Osteocyte (in vitro differentiated cells): Measurements from ENCODE around the gene SMIM31. TPM values are rescaled to one million over a fixed set of nuclear protein-coding genes. Genes with fewer than 3 reads are reported as not detected.

Experiments used
- DNase-seq: peaks from one replicate; pipeline ENCODE4 v3.0.0; 2021; ENCODE audit warnings: mixed read lengths; ENCODE audit not compliant: unreplicated experiment; ENCODE audit errors: extremely low spot score
- H3K27ac Mint-ChIP-seq: one replicate; pipeline ENCODE4 v1.8.0; 2021; ENCODE audit warnings: mild to moderate bottlenecking, mixed read lengths; ENCODE audit not compliant: unreplicated experiment
- H3K27me3 Mint-ChIP-seq: one replicate; pipeline ENCODE4 v1.8.0; 2021; ENCODE audit warnings: mixed read lengths; ENCODE audit not compliant: unreplicated experiment
- H3K36me3 Mint-ChIP-seq: one replicate; pipeline ENCODE4 v1.8.0; 2021; ENCODE audit warnings: mixed read lengths; ENCODE audit not compliant: unreplicated experiment
- H3K4me1 Mint-ChIP-seq: one replicate; pipeline ENCODE4 v1.8.0; 2021; ENCODE audit warnings: mixed read lengths; ENCODE audit not compliant: unreplicated experiment
- H3K4me3 Mint-ChIP-seq: one replicate; pipeline ENCODE4 v1.8.0; 2021; ENCODE audit warnings: mild to moderate bottlenecking, moderate library complexity, mixed read lengths; ENCODE audit not compliant: unreplicated experiment
- H3K9me3 Mint-ChIP-seq: one replicate; pipeline ENCODE4 v1.8.0; 2021; ENCODE audit warnings: mixed read lengths; ENCODE audit not compliant: unreplicated experiment
- CTCF ChIP-seq: fragments of 200-600 bp; sonication (generic); IDR thresholded peaks from 2 replicates; pipeline ENCODE4 v1.5.0; 2021; ENCODE audit warnings: antibody characterized with exemption, mild to moderate bottlenecking, moderate library complexity
- total RNA-seq: library from RNA; stranded (reverse); gene quantifications from 2 replicates; pipeline ENCODE4 v1.2.1, GENCODE V29; 2021

SMIM31 gene
- total RNA-seq, 1 donor from 2014 or later, result not detected

- H3K27ac Mint-ChIP-seq, result no peak overlapping the region
- H3K36me3 Mint-ChIP-seq, result no peaks in the 10 kb centered on the region
- H3K4me3 Mint-ChIP-seq, result no peak overlapping the region
- H3K27me3 Mint-ChIP-seq, result peaks cover 18% of the 10 kb centered on the region
- no peak for DNase-seq
- no peaks in the 10 kb centered on the region for H3K4me1 Mint-ChIP-seq
- TF ChIP-seq CTCF, result peak; percentile 77
- no peaks in the 10 kb centered on the region for H3K9me3 Mint-ChIP-seq
These were observed 25.9 kb downstream of the SMIM31 start for GRCh38 chr4:164779811-164780216.

- H3K9me3 Mint-ChIP-seq, result no peaks in the 10 kb centered on the region
- no peak for TF ChIP-seq CTCF
- DNase-seq, result no peak
- H3K27ac Mint-ChIP-seq, result no peak overlapping the region
- no peak overlapping the region for H3K4me3 Mint-ChIP-seq
- no peaks in the 10 kb centered on the region for H3K4me1 Mint-ChIP-seq
- no peaks in the 10 kb centered on the region for H3K36me3 Mint-ChIP-seq
- peaks cover 8% of the 10 kb centered on the region for H3K27me3 Mint-ChIP-seq
These were observed 26.9 kb downstream of the SMIM31 start for GRCh38 chr4:164780839-164781238.

GRCh38 chr4:164783976-164784375 lies 30.0 kb downstream of the SMIM31 start:
- no peaks in the 10 kb centered on the region for H3K4me1 Mint-ChIP-seq
- H3K9me3 Mint-ChIP-seq, result no peaks in the 10 kb centered on the region
- TF ChIP-seq CTCF, result no peak
- no peak overlapping the region for H3K27ac Mint-ChIP-seq
- no peak overlapping the region for H3K4me3 Mint-ChIP-seq
- H3K27me3 Mint-ChIP-seq, result peaks cover 2% of the 10 kb centered on the region
- no peak for DNase-seq
- no peaks in the 10 kb centered on the region for H3K36me3 Mint-ChIP-seq

- no peak overlapping the region for H3K4me3 Mint-ChIP-seq
- no peak overlapping the region for H3K27ac Mint-ChIP-seq
- H3K4me1 Mint-ChIP-seq, result no peaks in the 10 kb centered on the region
- DNase-seq, result no peak
- H3K9me3 Mint-ChIP-seq, result peaks cover 6% of the 10 kb centered on the region
- no peaks in the 10 kb centered on the region for H3K36me3 Mint-ChIP-seq
- TF ChIP-seq CTCF, result no peak
- H3K27me3 Mint-ChIP-seq, result peaks cover 7% of the 10 kb centered on the region
These were observed 35.1 kb downstream of the SMIM31 start for GRCh38 chr4:164789047-164789446.

- H3K36me3 Mint-ChIP-seq, result no peaks in the 10 kb centered on the region
- H3K9me3 Mint-ChIP-seq, result peaks cover 6% of the 10 kb centered on the region
- no peak for DNase-seq
- peaks cover 7% of the 10 kb centered on the region for H3K27me3 Mint-ChIP-seq
- TF ChIP-seq CTCF, result no peak
- no peak overlapping the region for H3K4me3 Mint-ChIP-seq
- no peak overlapping the region for H3K27ac Mint-ChIP-seq
- H3K4me1 Mint-ChIP-seq, result no peaks in the 10 kb centered on the region
These were observed 36.3 kb downstream of the SMIM31 start for GRCh38 chr4:164790249-164790648.
